BE2C (cell line): ENCODE results near the gene THSD4.

Source experiments
- DNase-seq: peaks from one replicate; pipeline ENCODE4 v3.0.0-alpha.2; 2020
- H3K27me3 ChIP-seq: fragments of 250-450 bp; sonication (Bioruptor Pico); 2 replicates; pipeline ENCODE4 v1.5.1; 2020; ENCODE audit warnings: mild to moderate bottlenecking
- H3K36me3 ChIP-seq: fragments of 250-450 bp; sonication (Bioruptor Pico); 2 replicates; pipeline ENCODE4 v1.5.1; 2020; ENCODE audit warnings: mild to moderate bottlenecking
- H3K4me1 ChIP-seq: fragments of 250-450 bp; sonication (Bioruptor Pico); 2 replicates; pipeline ENCODE4 v1.5.1; 2020
- H3K4me3 ChIP-seq: 2 replicates; pipeline ENCODE4 v1.5.1; 2011; ENCODE audit warnings: low read depth, low read length
- H3K9me3 ChIP-seq: fragments of 250-450 bp; sonication (Bioruptor Pico); 2 replicates; pipeline ENCODE4 v1.5.1; 2020
- TF ChIP-seq, protein P1 (sequence below): IDR thresholded peaks from 2 replicates; pipeline ENCODE4 v1.5.1; 2012; ENCODE audit warnings: mild to moderate bottlenecking, low read depth, low read length

The THSD4 gene

DNA sequence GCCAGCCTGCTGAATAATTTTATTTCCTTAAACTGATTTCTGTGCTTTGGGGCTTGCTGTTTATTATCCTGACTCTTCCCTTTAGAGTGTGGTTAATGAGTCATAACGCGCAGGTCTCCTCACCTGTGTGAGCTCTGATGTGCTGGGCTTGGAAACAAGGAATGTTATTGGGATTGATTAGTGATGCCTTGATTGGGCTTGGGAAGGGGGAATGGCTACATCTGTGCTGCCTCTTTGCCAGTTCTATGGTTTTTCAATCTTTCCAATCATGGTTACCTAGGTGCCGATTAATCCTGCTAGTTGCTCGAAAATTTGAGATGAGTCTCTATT is 161.0 kb downstream of the THSD4 start:
- Histone ChIP-seq H3K9me3 (no peaks in the 10 kb centered on the region), H3K36me3 (no peaks in the 10 kb centered on the region), H3K4me1 (peaks cover 3% of the 10 kb centered on the region; the same call in 1 of the 2 replicates), H3K4me3 (no peak overlapping the region), H3K27me3 (no peaks in the 10 kb centered on the region)
- no peak for DNase-seq
- TF ChIP-seq, protein P1, sequence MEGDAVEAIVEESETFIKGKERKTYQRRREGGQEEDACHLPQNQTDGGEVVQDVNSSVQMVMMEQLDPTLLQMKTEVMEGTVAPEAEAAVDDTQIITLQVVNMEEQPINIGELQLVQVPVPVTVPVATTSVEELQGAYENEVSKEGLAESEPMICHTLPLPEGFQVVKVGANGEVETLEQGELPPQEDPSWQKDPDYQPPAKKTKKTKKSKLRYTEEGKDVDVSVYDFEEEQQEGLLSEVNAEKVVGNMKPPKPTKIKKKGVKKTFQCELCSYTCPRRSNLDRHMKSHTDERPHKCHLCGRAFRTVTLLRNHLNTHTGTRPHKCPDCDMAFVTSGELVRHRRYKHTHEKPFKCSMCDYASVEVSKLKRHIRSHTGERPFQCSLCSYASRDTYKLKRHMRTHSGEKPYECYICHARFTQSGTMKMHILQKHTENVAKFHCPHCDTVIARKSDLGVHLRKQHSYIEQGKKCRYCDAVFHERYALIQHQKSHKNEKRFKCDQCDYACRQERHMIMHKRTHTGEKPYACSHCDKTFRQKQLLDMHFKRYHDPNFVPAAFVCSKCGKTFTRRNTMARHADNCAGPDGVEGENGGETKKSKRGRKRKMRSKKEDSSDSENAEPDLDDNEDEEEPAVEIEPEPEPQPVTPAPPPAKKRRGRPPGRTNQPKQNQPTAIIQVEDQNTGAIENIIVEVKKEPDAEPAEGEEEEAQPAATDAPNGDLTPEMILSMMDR: no peak

DNA sequence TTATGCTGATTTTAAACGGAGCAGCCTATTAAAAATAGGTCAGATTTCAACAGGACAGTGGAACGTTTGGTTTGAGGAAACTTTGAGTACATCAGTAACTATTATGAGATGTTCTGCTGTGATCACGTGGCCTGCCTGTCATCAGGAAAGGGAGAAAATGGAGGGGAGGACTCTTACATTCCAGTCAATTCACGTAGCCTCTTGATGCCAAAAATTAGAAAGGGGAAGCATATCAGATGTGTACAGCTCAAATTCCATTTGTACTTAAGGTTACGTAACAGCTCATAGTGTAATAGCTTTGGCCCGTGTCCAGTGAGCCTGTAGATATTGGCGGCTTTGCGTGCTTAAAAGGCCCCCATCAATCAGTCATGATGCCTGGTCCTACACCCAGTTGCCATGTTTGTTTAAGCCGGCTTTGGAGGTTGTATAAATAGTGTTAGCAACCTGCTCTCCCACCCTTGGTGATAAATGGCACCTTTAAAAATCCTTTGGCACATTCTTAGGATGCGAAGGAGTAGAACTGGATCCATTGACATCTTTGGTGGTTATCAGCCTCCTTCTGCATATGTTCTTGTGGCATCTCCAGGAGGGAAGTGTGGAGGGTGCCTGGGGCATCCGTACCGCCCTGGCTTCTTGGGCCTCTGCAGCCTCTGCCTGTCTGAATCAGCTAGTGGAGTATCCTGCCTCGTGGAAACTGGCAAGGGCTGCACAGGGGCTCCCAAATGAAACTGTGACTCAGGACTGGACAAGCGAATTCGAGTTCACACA is 163.9 kb downstream of the THSD4 start:
- peak; percentile 51 for DNase-seq
- Histone ChIP-seq H3K4me3 (peak overlapping the region; percentile 7; the same call in 1 of the 2 replicates), H3K36me3 (no peaks in the 10 kb centered on the region), H3K4me1 (peaks cover 3% of the 10 kb centered on the region; the same call in 1 of the 2 replicates), H3K27me3 (no peaks in the 10 kb centered on the region), H3K9me3 (no peaks in the 10 kb centered on the region)
- TF ChIP-seq, protein P1: no peak

DNA sequence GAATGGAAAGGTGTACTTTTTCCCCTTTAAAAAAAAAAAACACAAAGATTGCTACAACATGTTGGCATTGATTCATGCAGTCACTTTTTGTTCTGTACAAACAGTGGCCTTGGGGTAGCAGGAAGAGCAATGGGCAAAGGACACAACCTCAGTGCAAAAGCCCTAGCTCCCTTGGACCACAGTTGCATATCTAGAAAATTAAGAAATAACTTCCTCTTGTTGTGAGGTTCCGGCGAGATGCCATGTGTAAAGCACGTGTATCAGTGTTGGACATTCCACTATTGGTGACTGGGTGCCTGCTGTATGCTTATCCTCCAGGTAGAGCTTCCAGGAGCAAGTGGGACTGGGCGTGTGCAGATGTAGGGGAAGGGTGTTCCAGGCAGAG is 164.5 kb downstream of the THSD4 start:
- H3K27me3 ChIP-seq: no peaks in the 10 kb centered on the region
- no peaks in the 10 kb centered on the region for H3K36me3 ChIP-seq
- no peaks in the 10 kb centered on the region for H3K9me3 ChIP-seq
- no peak for DNase-seq
- H3K4me3 ChIP-seq: no peak overlapping the region
- TF ChIP-seq, protein P1: no peak
- peaks cover 3% of the 10 kb centered on the region; the same call in 1 of the 2 replicates for H3K4me1 ChIP-seq

DNA sequence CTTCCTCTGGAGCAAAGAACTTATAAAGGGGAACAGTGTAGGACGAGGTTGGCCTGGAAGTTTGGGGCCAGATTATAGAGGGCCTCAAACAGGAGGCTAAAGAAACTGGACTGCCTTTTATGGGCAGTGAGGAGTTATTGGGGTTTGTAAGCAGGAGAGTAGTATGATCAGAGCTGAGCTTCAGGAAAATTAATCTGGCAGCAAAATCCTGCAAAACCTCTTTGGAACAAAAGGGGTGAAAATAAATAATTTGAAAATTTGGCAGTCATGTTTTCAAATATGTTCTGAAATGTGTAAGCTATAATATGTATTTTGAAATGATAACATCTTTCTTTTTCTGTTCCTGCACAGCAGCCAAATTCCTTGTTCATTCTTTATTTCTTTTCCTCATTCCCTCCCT is 164.9 kb downstream of the THSD4 start:
- H3K36me3 ChIP-seq: no peaks in the 10 kb centered on the region
- no peak overlapping the region for H3K4me3 ChIP-seq
- H3K9me3 ChIP-seq: no peaks in the 10 kb centered on the region
- H3K27me3 ChIP-seq: no peaks in the 10 kb centered on the region
- TF ChIP-seq, protein P1: no peak
- DNase-seq: no peak
- H3K4me1 ChIP-seq: peaks cover 3% of the 10 kb centered on the region; the same call in 1 of the 2 replicates

DNA sequence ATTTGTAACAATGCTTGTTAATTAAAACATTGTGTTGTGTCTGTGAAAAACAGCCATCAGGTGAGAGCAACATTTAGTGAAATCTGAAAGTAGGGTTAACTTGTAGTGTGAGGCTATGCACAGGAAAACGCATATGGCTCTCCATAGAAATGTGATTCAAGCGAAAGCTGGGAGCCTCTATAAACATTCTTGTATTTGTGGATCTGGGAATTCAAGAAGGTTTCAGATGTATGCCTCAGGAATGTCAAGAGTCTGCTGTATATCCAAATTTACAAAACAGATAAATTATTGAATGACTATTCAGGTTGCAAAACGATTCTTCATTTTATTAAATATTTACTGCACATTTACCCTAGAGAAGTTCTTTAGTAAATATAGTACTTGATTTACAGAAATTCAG is 166.0 kb downstream of the THSD4 start:
- DNase-seq: no peak
- Histone ChIP-seq H3K4me1 (peaks cover 3% of the 10 kb centered on the region; the same call in 1 of the 2 replicates), H3K9me3 (no peaks in the 10 kb centered on the region), H3K36me3 (no peaks in the 10 kb centered on the region), H3K27me3 (no peaks in the 10 kb centered on the region), H3K4me3 (no peak overlapping the region)
- TF ChIP-seq, protein P1: no peak

DNA sequence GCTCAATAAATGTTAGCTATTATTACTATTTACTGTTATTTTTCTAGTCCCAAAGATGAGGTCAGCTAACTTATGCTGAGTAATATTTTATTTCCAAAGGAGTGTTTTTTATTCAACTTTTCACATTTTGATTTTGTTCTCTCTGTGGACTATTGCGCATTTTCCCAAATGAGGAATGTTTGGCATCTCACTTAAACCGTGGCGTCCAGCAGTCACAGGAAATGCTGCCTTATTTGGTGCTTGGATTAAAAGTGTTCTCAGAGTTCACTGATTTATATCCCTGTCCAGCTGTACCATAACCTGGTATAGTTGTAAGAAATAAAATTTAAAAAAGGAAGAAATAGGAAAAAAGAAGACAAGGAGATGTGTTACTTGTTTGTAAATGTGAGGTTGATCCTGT is 166.8 kb downstream of the THSD4 start:
- no peak for DNase-seq
- TF ChIP-seq, protein P1: no peak
- H3K9me3 ChIP-seq: no peaks in the 10 kb centered on the region
- no peaks in the 10 kb centered on the region for H3K27me3 ChIP-seq
- peaks cover 3% of the 10 kb centered on the region; the same call in 1 of the 2 replicates for H3K4me1 ChIP-seq
- no peaks in the 10 kb centered on the region for H3K36me3 ChIP-seq
- no peak overlapping the region for H3K4me3 ChIP-seq
